Non-pigmented ciliary epithelial cell (primary cell): Measurements from ENCODE around the gene HOXA11.

Experiments used
- DNase-seq: peaks from one replicate; pipeline ENCODE4 v3.0.0-alpha.2; 2010; ENCODE audit warnings: low read depth

The HOXA11 gene

GRCh38 chr7:27169658-27170425 lies 15.2 kb downstream of the HOXA11 start:
- no peak for DNase-seq

GRCh38 chr7:27168265-27168947 lies 16.6 kb downstream of the HOXA11 start:
- no peak for DNase-seq

- DNase-seq, result no peak
Measured at GRCh38 chr7:27167916-27168264, 17.1 kb downstream of the HOXA11 start.

- DNase-seq, result no peak
Measured at GRCh38 chr7:27166531-27167505, 18.2 kb downstream of the HOXA11 start.

GRCh38 chr7:27165996-27166530 lies 19.0 kb downstream of the HOXA11 start:
- no peak for DNase-seq

- DNase-seq, result no peak
Measured at GRCh38 chr7:27165089-27165995, 19.7 kb downstream of the HOXA11 start, which contains the start of gene HOXA9. HOXA9 (minus strand) TSS chr7:27165537; CDS start chr7:27165457, 80 bp downstream.

GRCh38 chr7:27164367-27165088 lies 20.5 kb downstream of the HOXA11 start:
- DNase-seq, result no peak

- no peak for DNase-seq
Measured at GRCh38 chr7:27164045-27164366, 21.0 kb downstream of the HOXA11 start.

GRCh38 chr7:27163288-27164044 lies 21.6 kb downstream of the HOXA11 start:
- DNase-seq, result no peak

GRCh38 chr7:27162561-27163287 lies 22.3 kb downstream of the HOXA11 start:
- no peak for DNase-seq

- no peak for DNase-seq
Measured at GRCh38 chr7:27161721-27162560, 23.1 kb downstream of the HOXA11 start.

- no peak for DNase-seq
Measured at GRCh38 chr7:27161214-27161720, 23.8 kb downstream of the HOXA11 start.

- DNase-seq, result peak; percentile 4
Measured at GRCh38 chr7:27160546-27161213, 24.4 kb downstream of the HOXA11 start.

GRCh38 chr7:27160145-27160545 lies 24.9 kb downstream of the HOXA11 start:
- no peak for DNase-seq

GRCh38 chr7:27159266-27160144 lies 25.5 kb downstream of the HOXA11 start:
- no peak for DNase-seq
